BJ (cell line): ENCODE data around the gene NOTCH4. TPM values are rescaled to one million over a fixed set of nuclear protein-coding genes. Genes with fewer than 3 reads are reported as not detected.

Source experiments
- CTCF ChIA-PET: fragments of 350-600 bp; formaldehyde crosslinking; extraction: SDS; loops from one replicate; lab custom pipeline; 2021; ENCODE audit warnings: antibody characterized with exemption, inconsistent platforms; lab: Yijun Ruan, JAX
- POLR2A ChIA-PET: fragments of 300-600 bp; sonication (Branson Sonifier 250); formaldehyde crosslinking; extraction: SDS; loops from one replicate; lab custom pipeline; 2021; ENCODE audit warnings: antibody characterized with exemption; lab: Charles Lee
- DNase-seq: peaks from one replicate; pipeline ENCODE4 v3.0.0-alpha.2; 2011; ENCODE audit warnings: low read depth
- H3K27me3 ChIP-seq: 2 replicates; pipeline ENCODE4 v1.6.0; 2011; ENCODE audit warnings: low read length; ENCODE audit not compliant: control insufficient read depth, insufficient read depth
- H3K36me3 ChIP-seq: 2 replicates; pipeline ENCODE4 v1.5.1; 2011; ENCODE audit warnings: low read length; ENCODE audit not compliant: control insufficient read depth, insufficient read depth
- H3K4me3 ChIP-seq: 2 replicates; pipeline ENCODE4 v1.5.1; 2011; ENCODE audit warnings: low read depth, mild to moderate bottlenecking, control low read depth, low read length
- CTCF ChIP-seq: IDR thresholded peaks from 2 replicates; pipeline ENCODE4 v1.5.1; 2011; ENCODE audit warnings: low read depth, mild to moderate bottlenecking, control low read depth, inconsistent platforms, low read length, moderate library complexity; ENCODE audit not compliant: insufficient read depth
- polyA plus RNA-seq: library from polyadenylated mRNA; depleted of rRNA; stranded (reverse); fragments of >200 nt; gene quantifications from 2 replicates; pipeline ENCODE4 v1.2.3, GENCODE V29; 2011

NOTCH4 gene
- polyA plus RNA-seq, 1 experiment = 0.42 TPM

- ChIA-PET CTCF (no interaction called here), POLR2A (no interaction called here)
- no peak for TF ChIP-seq CTCF
- H3K36me3 ChIP-seq = no peaks in the 10 kb centered on the region
- no peak overlapping the region for H3K4me3 ChIP-seq
- 0 out of 2 replicates have a peak, but pooled peaks cover 1% of the 10 kb centered on the region for H3K27me3 ChIP-seq
- no peak for DNase-seq
Observed at GRCh38 chr6:32239462-32239861, 15.6 kb upstream of the NOTCH4 start.

DNA sequence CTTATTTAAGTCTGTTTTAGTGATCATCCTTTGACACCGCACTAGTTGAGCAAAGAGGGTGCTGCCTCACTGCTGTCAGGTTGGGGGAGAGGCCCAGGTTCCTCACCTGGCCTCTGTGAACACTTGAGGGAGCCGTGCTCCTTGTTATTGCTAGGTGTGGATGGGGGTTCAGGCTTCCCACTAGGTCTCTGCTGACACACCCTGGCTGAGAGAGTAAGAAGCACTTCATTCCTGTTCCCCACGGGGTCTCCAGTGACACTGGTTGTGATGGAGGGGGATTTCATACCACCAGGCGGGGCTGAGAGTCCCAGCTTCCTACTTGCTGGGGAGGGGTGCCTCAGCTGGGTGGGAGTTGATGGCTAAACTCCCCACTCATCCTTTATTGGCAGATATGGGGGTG is 11.1 kb upstream of the NOTCH4 start:
- CTCF ChIA-PET = interaction anchor here (1.6 kb wide), 1 partner anchor 9 kb away, joined by 5 read pairs; no protein-coding TSS in a partner anchor
- Histone ChIP-seq H3K36me3 (no peaks in the 10 kb centered on the region), H3K4me3 (no peak overlapping the region), H3K27me3 (no peaks in the 10 kb centered on the region)
- no peak for DNase-seq
- POLR2A ChIA-PET = no interaction called here
- no peak for TF ChIP-seq CTCF

GRCh38 chr6:32226434-32226833 is 2.6 kb upstream of the NOTCH4 start:
- TF ChIP-seq CTCF = no peak
- no peak overlapping the region for H3K4me3 ChIP-seq
- ChIA-PET POLR2A (no interaction called here), CTCF (interaction anchor here (1.2 kb wide), 1 partner anchor 19 kb away, joined by 5 read pairs; no protein-coding TSS in a partner anchor)
- no peaks in the 10 kb centered on the region for H3K27me3 ChIP-seq
- no peak for DNase-seq
- H3K36me3 ChIP-seq = no peaks in the 10 kb centered on the region

GRCh38 chr6:32224696-32225095 is 829 bp upstream of the NOTCH4 start:
- ChIA-PET POLR2A (no interaction called here), CTCF (no interaction called here)
- TF ChIP-seq CTCF = no peak
- Histone ChIP-seq H3K4me3 (no peak overlapping the region), H3K36me3 (no peaks in the 10 kb centered on the region), H3K27me3 (no peaks in the 10 kb centered on the region; the same call in 1 of the 2 replicates)
- no peak for DNase-seq

DNA sequence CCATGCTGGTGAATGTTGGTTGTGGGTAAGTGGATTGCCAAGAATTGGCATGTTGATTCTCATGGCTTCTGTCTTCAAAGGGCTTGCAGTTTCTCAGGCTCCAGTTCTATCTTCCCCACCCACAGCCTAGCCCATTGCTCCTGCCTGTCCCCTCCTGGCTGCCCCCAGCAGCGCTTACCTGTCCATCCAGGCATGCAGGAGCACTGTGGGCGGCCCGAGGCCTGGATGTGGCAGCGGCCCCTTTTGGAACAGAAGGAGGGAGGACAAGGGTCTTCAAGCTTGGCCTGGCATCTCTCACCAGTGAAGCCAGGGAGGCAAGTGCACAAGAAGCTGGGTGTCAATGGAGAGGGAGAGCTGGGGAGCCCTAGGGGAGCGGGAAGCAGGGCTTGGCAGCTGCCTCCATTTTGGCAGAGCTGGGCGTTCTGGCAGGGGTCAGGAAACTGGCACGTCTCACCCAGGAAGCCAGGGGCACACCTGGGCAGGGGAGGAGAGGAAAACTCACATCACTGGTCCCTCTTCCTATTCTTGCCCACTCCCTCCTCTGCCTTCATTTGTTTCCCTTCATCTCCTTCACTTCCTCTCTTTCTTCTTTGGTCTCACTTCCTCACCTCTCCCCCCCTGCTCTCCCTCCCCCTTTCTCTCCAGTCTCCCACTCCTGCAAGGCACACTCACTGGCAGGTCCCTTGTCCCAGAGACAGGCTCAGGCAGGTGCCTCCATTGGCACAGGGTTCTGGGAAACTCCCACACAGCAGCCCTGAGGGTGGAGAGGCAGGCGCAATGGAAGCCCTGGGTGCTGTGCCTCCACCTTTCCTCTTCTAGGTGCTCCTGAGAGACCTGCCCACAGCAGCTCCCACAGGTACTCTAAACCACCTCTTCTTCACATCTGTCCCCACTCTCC is 1.3 kb downstream of the NOTCH4 start:
- no peak for TF ChIP-seq CTCF
- H3K4me3 ChIP-seq = no peak overlapping the region
- no peaks in the 10 kb centered on the region for H3K36me3 ChIP-seq
- ChIA-PET CTCF (interaction anchor here (0.6 kb wide), 1 partner anchor 139 kb away, joined by 3 read pairs; no protein-coding TSS in a partner anchor), POLR2A (no interaction called here)
- no peak for DNase-seq
- peaks cover 8% of the 10 kb centered on the region; the same call in 1 of the 2 replicates for H3K27me3 ChIP-seq
